WI38 (cell line): Measurements from ENCODE around the gene SPCS2.

Experiments
- H3K4me3 ChIP-seq: 2 replicates; pipeline ENCODE4 v1.5.1; 2011; ENCODE audit warnings: low read depth, mild to moderate bottlenecking, control low read depth, low read length
- TF ChIP-seq, protein P1 (sequence below): IDR thresholded peaks from 2 replicates; pipeline ENCODE4 v1.5.1; 2012; ENCODE audit warnings: low read depth, mild to moderate bottlenecking, control low read depth, low read length

Gene SPCS2

DNA sequence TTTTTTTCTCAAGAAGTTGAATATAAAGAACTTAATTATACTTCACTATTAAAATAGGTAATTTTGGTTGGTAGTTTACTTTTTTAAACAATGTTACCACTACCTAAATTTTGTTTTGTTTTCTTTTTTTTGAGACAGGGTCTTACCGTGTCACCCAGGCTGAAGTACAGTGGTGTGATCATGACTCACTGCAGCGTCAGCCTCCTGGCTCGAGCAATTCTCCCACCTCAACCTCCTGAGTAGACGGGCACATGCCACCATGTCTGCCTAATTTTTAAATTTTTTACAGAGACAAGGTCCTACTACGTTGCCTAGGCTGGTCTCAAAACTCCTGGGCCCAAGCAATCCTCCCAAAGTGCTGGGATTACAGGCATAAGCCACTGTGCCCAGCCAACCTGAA, 17.6 kb downstream of the SPCS2 start:
- no peak overlapping the region for H3K4me3 ChIP-seq
- TF ChIP-seq, protein P1, sequence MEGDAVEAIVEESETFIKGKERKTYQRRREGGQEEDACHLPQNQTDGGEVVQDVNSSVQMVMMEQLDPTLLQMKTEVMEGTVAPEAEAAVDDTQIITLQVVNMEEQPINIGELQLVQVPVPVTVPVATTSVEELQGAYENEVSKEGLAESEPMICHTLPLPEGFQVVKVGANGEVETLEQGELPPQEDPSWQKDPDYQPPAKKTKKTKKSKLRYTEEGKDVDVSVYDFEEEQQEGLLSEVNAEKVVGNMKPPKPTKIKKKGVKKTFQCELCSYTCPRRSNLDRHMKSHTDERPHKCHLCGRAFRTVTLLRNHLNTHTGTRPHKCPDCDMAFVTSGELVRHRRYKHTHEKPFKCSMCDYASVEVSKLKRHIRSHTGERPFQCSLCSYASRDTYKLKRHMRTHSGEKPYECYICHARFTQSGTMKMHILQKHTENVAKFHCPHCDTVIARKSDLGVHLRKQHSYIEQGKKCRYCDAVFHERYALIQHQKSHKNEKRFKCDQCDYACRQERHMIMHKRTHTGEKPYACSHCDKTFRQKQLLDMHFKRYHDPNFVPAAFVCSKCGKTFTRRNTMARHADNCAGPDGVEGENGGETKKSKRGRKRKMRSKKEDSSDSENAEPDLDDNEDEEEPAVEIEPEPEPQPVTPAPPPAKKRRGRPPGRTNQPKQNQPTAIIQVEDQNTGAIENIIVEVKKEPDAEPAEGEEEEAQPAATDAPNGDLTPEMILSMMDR: no peak

DNA sequence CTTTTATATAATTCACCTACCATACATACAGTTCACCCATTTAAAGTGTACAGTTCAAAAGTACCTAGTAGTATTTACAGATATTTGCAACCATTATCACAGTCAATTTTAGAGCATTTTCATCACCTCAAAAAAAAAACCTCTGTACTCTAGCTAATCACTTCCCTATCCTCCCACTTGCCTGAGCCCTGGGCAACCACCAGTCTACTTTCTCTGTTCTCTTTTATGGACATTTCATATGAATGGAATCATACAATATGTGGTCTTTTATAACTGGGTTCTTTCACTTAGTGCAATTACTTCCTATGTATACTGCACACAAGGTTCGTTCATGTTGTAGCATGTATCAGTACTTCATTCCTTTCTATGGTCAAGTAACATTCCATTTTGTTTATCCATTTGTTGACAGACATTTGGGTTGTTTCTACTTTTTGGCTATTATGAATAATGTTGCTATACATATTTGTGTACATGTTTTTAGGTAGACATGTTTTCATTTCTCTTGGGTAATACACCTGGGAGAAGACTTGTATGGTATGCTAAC, 21.9 kb downstream of the SPCS2 start:
- H3K4me3 ChIP-seq: no peak overlapping the region
- TF ChIP-seq, protein P1: no peak

DNA sequence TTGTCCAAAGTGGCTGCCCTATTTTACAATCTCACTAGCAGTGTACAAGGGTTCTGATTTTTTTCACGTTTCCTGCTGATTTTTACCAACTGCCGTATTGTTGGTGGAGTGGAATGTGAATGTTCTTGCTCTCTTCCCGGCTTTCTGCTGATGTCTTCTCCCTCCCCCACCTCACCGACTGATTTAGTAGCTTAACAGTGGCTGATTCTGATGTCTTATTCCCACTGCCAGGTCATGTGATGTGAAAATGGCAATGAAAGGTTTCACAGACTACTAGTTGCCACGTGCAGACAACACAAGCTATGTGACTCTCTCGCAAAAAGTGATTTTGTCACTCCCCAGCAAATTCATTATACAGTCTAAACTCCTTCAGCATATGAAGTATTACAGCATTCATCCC, 22.4 kb downstream of the SPCS2 start:
- TF ChIP-seq, protein P1: no peak
- H3K4me3 ChIP-seq: no peak overlapping the region

DNA sequence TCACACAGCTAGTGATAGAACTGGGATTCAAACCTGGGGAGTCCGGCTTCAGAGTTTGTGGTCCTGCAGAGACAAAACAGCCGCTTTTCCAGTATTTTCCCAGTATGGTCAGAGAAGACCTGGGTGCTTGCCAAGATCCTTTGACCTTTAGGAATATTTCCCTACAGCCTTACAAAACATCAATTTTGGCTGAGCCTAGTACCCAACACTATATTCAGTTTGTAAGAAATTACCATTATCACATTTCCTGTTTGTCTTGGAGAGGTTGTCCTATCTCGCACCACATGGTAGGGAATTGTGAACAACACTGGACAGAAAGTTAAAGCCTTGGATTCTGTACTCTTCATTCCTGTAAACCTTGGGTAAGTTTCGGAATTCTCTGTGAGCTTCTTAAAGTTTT, 29.0 kb downstream of the SPCS2 start:
- TF ChIP-seq, protein P1: no peak
- no peak overlapping the region for H3K4me3 ChIP-seq

DNA sequence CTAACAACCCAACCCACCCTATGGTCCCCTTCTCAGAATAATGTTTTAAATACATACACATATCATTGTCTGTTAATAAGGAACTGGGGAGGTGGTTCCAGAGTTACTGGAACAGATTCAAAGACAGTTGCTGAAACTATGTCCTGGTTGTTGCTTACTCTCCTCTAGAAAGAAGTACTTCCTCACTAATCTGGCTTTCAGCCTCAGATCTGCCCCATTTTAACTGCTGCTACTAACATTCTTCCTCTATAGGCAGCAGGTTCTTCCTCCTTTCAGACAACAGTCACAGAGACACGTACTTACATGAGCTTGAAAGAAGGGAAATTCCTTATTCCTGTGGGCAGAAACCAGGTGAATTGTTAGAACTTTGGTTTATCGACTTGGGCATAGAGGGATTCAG, 31.6 kb downstream of the SPCS2 start:
- H3K4me3 ChIP-seq: no peak overlapping the region
- TF ChIP-seq, protein P1: no peak

DNA sequence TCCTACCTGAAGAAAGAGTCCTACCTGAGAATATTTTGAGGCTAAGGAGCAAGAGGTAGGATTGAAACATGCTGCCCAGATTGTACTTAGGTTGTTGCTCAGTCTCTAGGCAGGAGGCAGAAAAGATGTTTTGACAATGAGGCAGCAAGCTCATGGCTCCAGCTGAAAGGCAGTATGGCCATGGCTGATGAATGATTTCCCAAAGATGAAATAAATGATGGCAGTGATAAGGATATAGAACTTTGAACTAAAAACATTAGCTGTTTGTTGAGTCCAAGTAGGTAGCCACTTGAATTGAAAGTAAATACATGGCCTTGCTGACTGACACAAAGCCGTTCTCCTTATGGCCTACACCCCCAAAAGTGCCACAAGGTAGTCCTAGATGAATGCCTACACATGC, 32.8 kb downstream of the SPCS2 start:
- TF ChIP-seq, protein P1: no peak
- no peak overlapping the region for H3K4me3 ChIP-seq

DNA sequence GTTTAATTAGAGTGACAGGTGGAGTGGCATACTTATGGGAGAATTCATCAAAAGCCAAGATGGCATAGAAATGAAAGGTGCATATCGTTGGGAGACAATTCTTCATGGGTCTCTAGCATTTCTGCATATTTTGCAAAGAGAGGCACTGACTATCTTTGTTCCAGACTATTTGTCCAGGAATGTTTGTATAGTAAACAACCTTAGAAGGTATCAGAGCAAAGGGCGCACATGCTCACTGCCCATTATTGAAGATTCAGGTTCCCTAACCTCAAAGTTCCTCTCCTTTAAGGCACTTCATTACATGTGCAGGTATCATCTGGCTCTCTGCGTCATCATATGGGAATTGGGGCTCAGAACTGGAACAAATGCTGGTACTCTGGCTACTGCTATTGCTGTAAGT, 35.0 kb downstream of the SPCS2 start:
- TF ChIP-seq, protein P1: no peak
- no peak overlapping the region for H3K4me3 ChIP-seq
